ENCODE data around the gene KRT34. TPM values are rescaled to one million over a fixed set of nuclear protein-coding genes. Genes with fewer than 3 reads are reported as not detected.
"Not testable (repeated sequence)": the region's sequence is repeated elsewhere in the genome, so short reads cannot be mapped to it uniquely, and the experiment has no call there.

The KRT34 gene
- polyA plus RNA-seq, 4 donors = not detected

DNA sequence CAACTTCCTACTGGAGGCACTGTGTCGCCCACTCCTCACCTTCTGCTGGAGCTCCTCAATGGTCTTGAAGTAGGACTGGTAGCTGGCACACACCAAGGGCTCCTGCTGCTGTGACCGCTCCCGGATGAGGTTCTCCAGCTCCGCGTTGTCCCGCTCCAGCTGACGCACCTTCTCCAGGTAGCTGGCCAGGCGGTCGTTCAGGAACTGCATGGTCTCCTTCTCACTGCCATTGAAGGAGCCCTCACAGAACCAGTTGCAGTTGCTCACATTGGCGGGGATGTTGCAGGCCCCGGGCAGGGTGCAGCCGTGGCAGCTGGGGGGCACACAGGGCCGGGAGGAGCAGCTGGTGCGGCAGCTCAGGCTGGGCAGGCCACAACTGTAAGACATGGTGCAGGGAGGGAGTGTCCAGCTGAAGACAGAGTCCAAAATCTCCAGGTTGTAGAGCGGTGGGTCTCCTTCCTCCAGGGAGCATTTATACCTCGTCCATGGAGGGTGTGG lies 31.7 kb downstream of the KRT34 start, which contains the start of gene KRT33A:
Gene KRT33A (minus strand): TSS at position 448 of the 498 bp plus-strand sequence. CDS start 61 bp downstream, at position 387.
- not testable (repeated sequence) for H3K4me3 ChIP-seq (ENCODE audit: low read depth in 1 of 3, low read length in 3 of 3); H3K4me1 ChIP-seq (ENCODE audit: control insufficient read depth in 3 of 3, insufficient read depth in 2 of 3, low read depth in 1 of 3, low read length in 2 of 3); H3K27me3 ChIP-seq (ENCODE audit: control insufficient read depth in 3 of 3, insufficient read depth in 3 of 3, low read length in 3 of 3); H3K9me3 ChIP-seq (ENCODE audit: control insufficient read depth in 2 of 2, insufficient read depth in 1 of 2, low read depth in 1 of 2, low read length in 1 of 2); FAIRE-seq; H3K27ac ChIP-seq (ENCODE audit: low read depth in 1 of 3, low read length in 2 of 3); H3K36me3 ChIP-seq (ENCODE audit: control insufficient read depth in 3 of 3, insufficient read depth in 2 of 3, low read depth in 1 of 3, low read length in 3 of 3); DNase-seq
- 88 to 92% (median 91%) methylated on average over 16 of the region's 16 CpGs for WGBS, 3 donors

DNA sequence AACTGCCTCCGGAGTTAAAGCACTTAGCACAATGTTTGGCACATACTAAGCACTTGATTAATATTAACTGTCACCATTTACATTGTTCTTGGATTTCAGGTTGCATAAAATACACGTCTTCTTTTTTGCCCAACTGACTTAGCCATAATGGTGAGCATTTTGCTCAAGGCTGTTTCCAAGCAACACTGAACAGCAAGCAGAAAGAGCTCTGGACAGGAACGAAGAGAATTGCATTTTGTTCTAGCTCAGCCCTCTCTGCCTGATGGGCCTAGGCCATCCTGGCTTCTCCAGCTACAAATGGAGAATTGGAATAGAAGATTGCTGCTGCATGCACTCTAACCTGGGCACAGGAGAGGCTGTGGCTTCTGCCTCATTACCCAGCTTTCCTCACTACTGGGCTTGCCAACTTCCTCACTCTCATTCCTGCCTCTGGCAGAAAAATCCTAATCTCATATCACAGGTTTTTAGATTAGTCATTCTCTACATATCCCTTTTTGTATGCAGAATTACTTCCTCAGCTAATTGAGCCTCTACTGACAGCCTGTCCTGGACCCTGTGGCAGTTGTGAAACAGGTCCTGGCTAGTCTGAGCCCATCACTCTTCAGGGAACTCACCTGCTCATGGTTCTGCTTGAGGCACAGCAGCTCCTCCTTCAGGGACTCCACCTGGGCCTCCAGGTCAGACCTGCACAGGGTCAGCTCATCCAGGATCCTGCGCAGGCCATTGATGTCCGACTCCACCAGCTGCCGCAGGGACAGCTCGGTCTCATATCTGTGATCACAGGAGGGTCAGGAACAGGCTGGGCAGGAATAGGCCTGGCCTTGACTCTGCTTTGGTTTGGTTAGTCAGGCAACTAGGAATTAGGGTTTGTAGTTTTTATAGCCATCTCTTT lies 34.0 kb downstream of the KRT34 start:
- 83 to 92% (median 84%) methylated on average over 7 of the region's 7 CpGs for WGBS, 3 donors

DNA sequence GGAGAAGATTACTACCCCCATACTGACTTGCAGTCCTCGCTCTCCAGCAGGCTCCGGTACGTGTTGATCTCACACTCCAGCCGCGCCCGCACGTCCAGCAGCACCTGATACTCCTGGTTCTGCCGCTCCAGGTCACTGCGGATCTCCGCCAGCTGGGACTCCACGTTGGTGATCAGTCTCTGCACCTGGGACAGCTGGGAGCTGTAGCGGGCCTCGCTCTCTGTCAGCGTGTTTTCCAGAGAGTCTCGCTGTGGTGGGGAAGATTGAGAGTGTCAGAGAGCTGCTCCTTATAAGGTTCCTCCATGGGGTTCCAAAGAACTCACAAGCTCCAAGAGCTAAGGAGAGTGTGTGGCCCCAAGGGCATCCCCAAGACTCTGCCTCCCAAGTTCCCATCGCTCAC lies 35.7 kb downstream of the KRT34 start:
- H3K27ac ChIP-seq (ENCODE audit: low read depth in 1 of 3, low read length in 2 of 3); H3K27me3 ChIP-seq (ENCODE audit: control insufficient read depth in 3 of 3, insufficient read depth in 3 of 3, low read length in 3 of 3); H3K9me3 ChIP-seq (ENCODE audit: control insufficient read depth in 2 of 2, insufficient read depth in 1 of 2, low read depth in 1 of 2, low read length in 1 of 2); H3K36me3 ChIP-seq (ENCODE audit: control insufficient read depth in 3 of 3, insufficient read depth in 2 of 3, low read depth in 1 of 3, low read length in 3 of 3); H3K4me3 ChIP-seq (ENCODE audit: low read depth in 1 of 3, low read length in 3 of 3); FAIRE-seq; H3K4me1 ChIP-seq (ENCODE audit: control insufficient read depth in 3 of 3, insufficient read depth in 2 of 3, low read depth in 1 of 3, low read length in 2 of 3); DNase-seq: not testable (repeated sequence)
- WGBS, 3 donors = 88 to 93% (median 91%) methylated on average over 15 to 16 of the region's 16 CpGs

More for the DNA sequence above, 34.0 kb downstream of the KRT34 start:
- Histone ChIP-seq H3K4me3 (ENCODE audit: low read depth in 1 of 3, low read length in 3 of 3) (no peak overlapping the region), H3K27ac (ENCODE audit: low read depth in 1 of 3, low read length in 2 of 3) (no peak overlapping the region), H3K9me3 (ENCODE audit: control insufficient read depth in 2 of 2, insufficient read depth in 1 of 2, low read depth in 1 of 2, low read length in 1 of 2) (no peaks in the 10 kb centered on the region), H3K27me3 (ENCODE audit: control insufficient read depth in 3 of 3, insufficient read depth in 3 of 3, low read length in 3 of 3) (no peaks in the 10 kb centered on the region), H3K36me3 (ENCODE audit: control insufficient read depth in 3 of 3, insufficient read depth in 2 of 3, low read depth in 1 of 3, low read length in 3 of 3) (no peaks in the 10 kb centered on the region), H3K4me1 (ENCODE audit: control insufficient read depth in 3 of 3, insufficient read depth in 2 of 3, low read depth in 1 of 3, low read length in 2 of 3) (no peaks in the 10 kb centered on the region)
- DNase-seq (no peak), FAIRE-seq (no peak)

DNA sequence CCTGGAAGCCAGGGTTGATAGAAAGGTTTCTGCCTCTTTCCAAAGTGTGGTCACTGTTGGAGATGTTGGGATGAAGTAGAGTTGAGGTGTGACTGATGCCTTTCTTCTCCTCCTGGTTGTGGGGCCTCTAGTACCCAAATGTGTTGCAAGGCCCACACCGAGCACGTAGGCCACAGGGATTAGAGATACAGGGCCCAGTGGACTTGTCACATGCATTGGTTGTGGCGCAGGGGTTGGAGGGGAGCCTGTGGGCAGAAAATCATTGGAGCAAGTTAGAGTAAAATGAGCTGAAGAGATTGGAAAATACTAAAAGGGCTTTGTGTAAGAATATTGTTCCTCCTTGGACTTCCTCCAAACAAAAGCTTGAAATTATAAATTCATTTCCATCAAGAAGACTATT lies 36.1 kb downstream of the KRT34 start:
- Histone ChIP-seq H3K36me3 (ENCODE audit: control insufficient read depth in 3 of 3, insufficient read depth in 2 of 3, low read depth in 1 of 3, low read length in 3 of 3) (no peaks in the 10 kb centered on the region), H3K9me3 (ENCODE audit: control insufficient read depth in 2 of 2, insufficient read depth in 1 of 2, low read depth in 1 of 2, low read length in 1 of 2) (peaks cover 0 to 7% of the 10 kb centered on the region in 2 donors), H3K27ac (ENCODE audit: low read depth in 1 of 3, low read length in 2 of 3) (no peak overlapping the region), H3K27me3 (ENCODE audit: control insufficient read depth in 3 of 3, insufficient read depth in 3 of 3, low read length in 3 of 3) (no peaks in the 10 kb centered on the region), H3K4me3 (ENCODE audit: low read depth in 1 of 3, low read length in 3 of 3) (no peak overlapping the region), H3K4me1 (ENCODE audit: control insufficient read depth in 3 of 3, insufficient read depth in 2 of 3, low read depth in 1 of 3, low read length in 2 of 3) (no peaks in the 10 kb centered on the region)
- no peak for FAIRE-seq
- WGBS, 3 donors = 91 to 100% (median 94%) methylated on average over 3 of the region's 3 CpGs
- no peak for DNase-seq

DNA sequence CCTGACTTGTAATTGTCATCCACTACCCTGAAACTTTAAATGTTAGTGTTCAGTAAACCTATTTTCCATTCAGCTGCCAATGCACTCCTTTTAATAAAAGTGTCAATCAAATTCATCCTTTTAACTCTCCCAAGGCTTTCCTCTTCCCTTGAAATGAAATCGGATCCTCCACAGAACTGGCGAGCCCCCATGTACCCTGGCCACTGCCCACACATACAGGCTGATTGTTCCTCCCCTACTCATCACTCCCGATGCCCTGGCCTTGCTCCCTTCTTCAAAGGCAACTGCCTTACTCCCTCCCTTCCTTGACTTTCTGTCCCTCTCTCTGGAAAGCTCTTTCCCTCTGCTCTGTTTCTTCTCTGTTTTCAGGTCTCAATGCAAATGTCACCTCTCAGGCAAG lies 39.1 kb downstream of the KRT34 start:
- Histone ChIP-seq H3K27ac (ENCODE audit: low read depth in 1 of 3, low read length in 2 of 3) (no peak overlapping the region), H3K9me3 (ENCODE audit: control insufficient read depth in 2 of 2, insufficient read depth in 1 of 2, low read depth in 1 of 2, low read length in 1 of 2) (peaks cover 0 to 7% of the 10 kb centered on the region in 2 donors), H3K27me3 (ENCODE audit: control insufficient read depth in 3 of 3, insufficient read depth in 3 of 3, low read length in 3 of 3) (no peaks in the 10 kb centered on the region), H3K4me3 (ENCODE audit: low read depth in 1 of 3, low read length in 3 of 3) (no peak overlapping the region), H3K4me1 (ENCODE audit: control insufficient read depth in 3 of 3, insufficient read depth in 2 of 3, low read depth in 1 of 3, low read length in 2 of 3) (no peaks in the 10 kb centered on the region), H3K36me3 (ENCODE audit: control insufficient read depth in 3 of 3, insufficient read depth in 2 of 3, low read depth in 1 of 3, low read length in 3 of 3) (no peaks in the 10 kb centered on the region)
- DNase-seq (no peak), FAIRE-seq (no peak)
- WGBS, 3 donors = 77 to 91% (median 88%) methylated on average over 3 of the region's 3 CpGs

DNA sequence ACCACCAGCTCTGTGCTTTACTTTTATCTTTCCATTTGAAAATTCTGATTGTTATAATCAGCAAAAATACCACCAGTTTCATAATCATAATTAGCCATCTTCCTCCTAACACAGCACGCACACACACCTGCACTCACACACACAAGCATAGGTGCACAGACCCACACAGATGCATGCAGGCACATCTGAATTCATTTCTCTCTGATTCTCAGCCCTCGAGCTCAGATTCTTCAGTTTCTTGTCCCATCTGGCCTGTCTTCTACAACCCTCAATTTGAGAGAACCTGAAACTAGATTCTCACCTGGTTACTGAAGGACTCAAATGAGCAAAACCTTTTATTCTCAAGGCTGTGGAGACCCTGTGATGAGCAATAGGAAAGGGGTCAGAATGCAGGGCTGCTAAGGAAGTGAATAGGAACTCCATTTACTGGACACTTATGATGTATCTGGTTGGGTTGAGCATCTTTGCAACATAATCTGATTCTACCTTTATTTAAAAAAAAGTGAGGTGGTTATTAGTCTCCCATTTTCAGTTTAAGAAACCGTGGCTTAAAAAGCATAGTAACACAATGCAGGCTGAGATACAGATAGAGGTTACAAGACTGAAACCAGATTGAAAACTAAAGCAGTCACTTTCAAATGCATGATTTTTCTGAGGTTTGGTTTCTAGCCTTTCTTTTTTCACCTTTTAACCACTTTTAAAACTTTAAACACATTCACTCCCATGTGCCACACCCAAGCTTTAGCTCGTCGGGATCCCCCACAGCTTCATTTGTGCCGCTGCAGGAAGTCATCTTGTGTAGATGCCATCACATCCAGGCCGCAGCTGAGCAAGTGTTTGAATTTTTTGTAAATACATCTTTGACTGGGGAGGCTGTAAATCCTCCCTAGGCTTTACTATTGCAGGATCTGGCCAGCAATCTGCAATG lies 40.9 kb downstream of the KRT34 start:
- WGBS, 3 donors = 62 to 77% (median 63%) methylated on average over 7 of the region's 7 CpGs
- DNase-seq = no peak
- peaks cover 0 to 7% of the 10 kb centered on the region in 2 donors for H3K9me3 ChIP-seq (ENCODE audit: control insufficient read depth in 2 of 2, insufficient read depth in 1 of 2, low read depth in 1 of 2, low read length in 1 of 2)
- no peaks in the 10 kb centered on the region for H3K27me3 ChIP-seq (ENCODE audit: control insufficient read depth in 3 of 3, insufficient read depth in 3 of 3, low read length in 3 of 3)
- H3K27ac ChIP-seq (ENCODE audit: low read depth in 1 of 3, low read length in 2 of 3) = no peak overlapping the region
- no peaks in the 10 kb centered on the region for H3K4me1 ChIP-seq (ENCODE audit: control insufficient read depth in 3 of 3, insufficient read depth in 2 of 3, low read depth in 1 of 3, low read length in 2 of 3)
- FAIRE-seq = no peak
- no peaks in the 10 kb centered on the region for H3K36me3 ChIP-seq (ENCODE audit: control insufficient read depth in 3 of 3, insufficient read depth in 2 of 3, low read depth in 1 of 3, low read length in 3 of 3)
- H3K4me3 ChIP-seq (ENCODE audit: low read depth in 1 of 3, low read length in 3 of 3) = no peak overlapping the region

DNA sequence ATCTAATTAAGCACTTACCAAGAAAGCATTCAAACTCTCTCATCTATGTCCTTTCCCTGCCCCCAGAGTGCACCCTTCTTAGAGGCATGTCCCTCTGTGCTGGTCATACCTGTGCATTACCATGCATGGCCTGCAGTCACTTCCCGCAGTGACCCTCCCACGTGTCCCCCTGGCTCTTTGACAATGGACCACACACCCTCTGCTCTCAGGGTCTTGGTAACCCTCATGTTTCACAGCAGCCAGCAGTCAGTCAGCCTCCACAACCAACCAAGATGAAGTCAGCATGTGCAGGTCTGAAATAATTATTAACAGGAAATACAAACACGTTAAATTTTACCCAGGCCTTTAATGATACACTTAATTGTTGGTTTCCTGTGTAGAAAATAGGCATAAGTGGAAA lies 41.6 kb downstream of the KRT34 start:
- H3K4me3 ChIP-seq (ENCODE audit: low read depth in 1 of 3, low read length in 3 of 3) = no peak overlapping the region
- peaks cover 0 to 7% of the 10 kb centered on the region in 2 donors for H3K9me3 ChIP-seq (ENCODE audit: control insufficient read depth in 2 of 2, insufficient read depth in 1 of 2, low read depth in 1 of 2, low read length in 1 of 2)
- 28 to 48% (median 47%) methylated on average over 3 of the region's 3 CpGs for WGBS, 3 donors
- H3K27ac ChIP-seq (ENCODE audit: low read depth in 1 of 3, low read length in 2 of 3) = no peak overlapping the region
- DNase-seq (no peak), FAIRE-seq (no peak)
- no peaks in the 10 kb centered on the region for H3K4me1 ChIP-seq (ENCODE audit: control insufficient read depth in 3 of 3, insufficient read depth in 2 of 3, low read depth in 1 of 3, low read length in 2 of 3)
- no peaks in the 10 kb centered on the region for H3K36me3 ChIP-seq (ENCODE audit: control insufficient read depth in 3 of 3, insufficient read depth in 2 of 3, low read depth in 1 of 3, low read length in 3 of 3)
- H3K27me3 ChIP-seq (ENCODE audit: control insufficient read depth in 3 of 3, insufficient read depth in 3 of 3, low read length in 3 of 3) = no peaks in the 10 kb centered on the region

DNA sequence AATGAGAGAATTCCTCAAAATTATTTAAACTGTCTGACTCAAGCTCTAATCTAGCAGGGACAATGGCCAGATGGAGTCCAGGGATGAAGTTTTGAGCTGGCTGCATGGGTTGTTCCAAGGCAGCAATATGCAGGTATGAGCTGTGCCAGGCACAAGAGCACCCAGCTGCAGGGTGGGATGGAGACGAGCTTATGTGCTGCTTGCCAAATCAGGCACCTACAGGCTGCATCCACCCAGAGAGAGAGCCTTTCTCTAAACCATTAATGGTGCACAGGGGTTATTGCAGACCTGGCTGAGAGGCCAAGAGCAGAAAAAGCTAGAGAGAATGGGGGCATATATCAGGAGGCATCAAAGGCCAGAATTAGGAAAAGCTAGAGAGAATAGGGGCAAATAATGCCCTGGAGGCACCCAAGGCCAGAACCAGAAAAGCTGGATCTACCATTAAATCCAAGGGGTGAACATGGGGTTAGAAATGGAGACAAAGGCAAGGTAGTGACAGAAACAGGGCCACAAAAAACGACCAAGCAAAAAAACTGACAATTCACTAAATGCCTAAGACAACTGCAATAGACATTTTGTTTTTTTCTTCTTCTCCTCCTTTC lies 42.4 kb downstream of the KRT34 start:
- no peak for DNase-seq
- H3K4me1 ChIP-seq (ENCODE audit: control insufficient read depth in 3 of 3, insufficient read depth in 2 of 3, low read depth in 1 of 3, low read length in 2 of 3) = no peaks in the 10 kb centered on the region
- H3K36me3 ChIP-seq (ENCODE audit: control insufficient read depth in 3 of 3, insufficient read depth in 2 of 3, low read depth in 1 of 3, low read length in 3 of 3) = no peaks in the 10 kb centered on the region
- FAIRE-seq = no peak
- H3K27me3 ChIP-seq (ENCODE audit: control insufficient read depth in 3 of 3, insufficient read depth in 3 of 3, low read length in 3 of 3) = peaks cover 0 to 2% (median 0%) of the 10 kb centered on the region in 3 donors
- no peak overlapping the region for H3K4me3 ChIP-seq (ENCODE audit: low read depth in 1 of 3, low read length in 3 of 3)
- WGBS, 3 donors = 53 to 70% (median 63%) methylated on average over 2 of the region's 2 CpGs
- no peak overlapping the region for H3K27ac ChIP-seq (ENCODE audit: low read depth in 1 of 3, low read length in 2 of 3)
- H3K9me3 ChIP-seq (ENCODE audit: control insufficient read depth in 2 of 2, insufficient read depth in 1 of 2, low read depth in 1 of 2, low read length in 1 of 2) = peaks cover 0 to 7% of the 10 kb centered on the region in 2 donors

All from small intestine (tissue), 7 donors.